GM12801 (cell line): Measurements from ENCODE around the gene PTPN14.

Experiments
- TF ChIP-seq, protein P1 (sequence below): IDR thresholded peaks from one replicate; pipeline ENCODE4 v1.5.1; 2011; ENCODE audit warnings: control low read depth; ENCODE audit not compliant: insufficient read length; ENCODE audit errors: extremely low read depth

Gene PTPN14

DNA sequence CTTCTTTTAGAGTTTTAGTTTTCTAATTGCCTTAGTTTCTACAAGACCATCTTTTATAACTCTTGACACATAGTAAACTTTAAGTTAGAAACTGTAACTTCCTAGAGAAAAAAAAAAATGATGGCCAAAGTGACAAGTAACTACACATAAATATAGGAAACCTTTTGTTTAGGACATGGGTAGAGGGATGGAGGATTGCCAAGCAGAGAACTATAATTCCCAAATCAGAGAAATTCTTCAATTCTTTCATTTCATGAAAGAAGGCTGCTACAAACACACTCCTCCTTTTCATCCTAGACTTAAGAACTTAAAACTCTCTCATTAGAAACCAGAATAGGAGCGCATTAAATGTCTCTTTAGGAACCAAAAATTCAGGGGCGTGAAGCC, 125.0 kb downstream of the PTPN14 start:
- TF ChIP-seq, protein P1, sequence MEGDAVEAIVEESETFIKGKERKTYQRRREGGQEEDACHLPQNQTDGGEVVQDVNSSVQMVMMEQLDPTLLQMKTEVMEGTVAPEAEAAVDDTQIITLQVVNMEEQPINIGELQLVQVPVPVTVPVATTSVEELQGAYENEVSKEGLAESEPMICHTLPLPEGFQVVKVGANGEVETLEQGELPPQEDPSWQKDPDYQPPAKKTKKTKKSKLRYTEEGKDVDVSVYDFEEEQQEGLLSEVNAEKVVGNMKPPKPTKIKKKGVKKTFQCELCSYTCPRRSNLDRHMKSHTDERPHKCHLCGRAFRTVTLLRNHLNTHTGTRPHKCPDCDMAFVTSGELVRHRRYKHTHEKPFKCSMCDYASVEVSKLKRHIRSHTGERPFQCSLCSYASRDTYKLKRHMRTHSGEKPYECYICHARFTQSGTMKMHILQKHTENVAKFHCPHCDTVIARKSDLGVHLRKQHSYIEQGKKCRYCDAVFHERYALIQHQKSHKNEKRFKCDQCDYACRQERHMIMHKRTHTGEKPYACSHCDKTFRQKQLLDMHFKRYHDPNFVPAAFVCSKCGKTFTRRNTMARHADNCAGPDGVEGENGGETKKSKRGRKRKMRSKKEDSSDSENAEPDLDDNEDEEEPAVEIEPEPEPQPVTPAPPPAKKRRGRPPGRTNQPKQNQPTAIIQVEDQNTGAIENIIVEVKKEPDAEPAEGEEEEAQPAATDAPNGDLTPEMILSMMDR = no peak

DNA sequence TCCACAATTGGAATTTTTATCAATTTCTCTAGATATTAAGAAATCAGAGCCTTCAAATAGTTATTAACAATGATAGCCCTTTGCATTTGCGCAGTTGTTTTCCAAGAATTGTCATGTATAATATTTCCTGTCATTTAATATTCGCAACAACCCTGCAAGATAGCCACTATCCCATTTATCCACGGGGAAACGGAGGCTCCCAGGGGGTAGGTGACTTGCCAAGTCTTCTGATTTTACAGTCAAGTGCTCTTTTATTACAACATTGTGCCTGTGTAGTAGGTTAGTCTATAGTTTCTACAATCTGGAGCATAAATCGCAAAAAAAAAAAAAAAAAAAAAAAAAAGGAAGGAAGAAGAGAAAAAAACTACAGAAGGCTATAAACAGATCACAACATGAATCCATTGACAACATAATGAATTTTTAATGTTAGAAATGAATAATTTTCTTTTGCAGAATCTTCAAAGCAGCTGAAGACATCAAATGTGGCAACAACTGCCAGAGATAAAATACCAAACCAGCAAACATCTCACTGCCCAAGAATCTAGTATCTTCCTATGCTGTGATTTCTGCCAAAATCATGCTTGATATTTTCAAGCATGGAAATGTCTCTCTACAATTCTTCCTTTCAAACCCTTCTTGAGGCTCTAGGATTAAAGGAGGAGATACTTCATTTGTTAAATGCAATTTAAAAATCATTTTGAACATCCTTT, 125.5 kb downstream of the PTPN14 start:
- TF ChIP-seq, protein P1 = no peak

DNA sequence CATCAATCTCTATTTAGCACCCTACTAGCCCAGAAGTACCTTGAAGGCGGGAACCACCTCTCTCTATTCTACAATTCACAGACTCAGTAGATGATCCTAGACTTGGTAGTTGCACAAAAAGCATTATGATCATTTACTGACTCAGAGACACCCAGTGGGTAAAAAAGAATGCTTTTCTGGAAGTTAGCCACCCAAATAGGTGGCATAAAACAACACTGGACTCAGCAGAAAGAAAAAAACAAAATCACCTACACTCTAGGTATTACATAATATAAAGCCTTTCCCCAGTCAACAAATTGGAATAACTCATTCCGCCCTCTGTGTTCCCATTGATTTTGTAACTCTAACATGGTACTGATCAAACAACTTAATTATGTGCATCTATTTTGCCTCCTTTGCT, 126.3 kb downstream of the PTPN14 start:
- TF ChIP-seq, protein P1 = no peak

DNA sequence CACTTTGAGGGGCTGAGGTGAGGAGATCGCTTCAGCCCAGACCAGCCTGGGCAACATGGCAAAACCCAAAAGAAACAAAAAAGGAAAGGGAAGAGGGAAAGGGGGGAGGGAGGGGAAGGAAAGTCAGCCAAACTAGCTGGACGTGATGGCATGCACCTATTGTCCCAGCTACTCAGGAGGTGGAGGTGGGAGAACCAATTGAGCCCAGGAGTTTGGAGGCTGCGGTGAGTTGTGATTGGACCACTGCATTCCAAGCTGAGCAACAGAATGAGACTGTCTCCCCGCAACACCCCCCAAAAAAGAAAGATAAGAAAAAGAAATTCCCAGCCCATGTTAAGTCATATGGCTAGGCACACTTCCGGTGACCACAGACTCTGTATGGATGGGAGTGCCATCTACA, 128.4 kb downstream of the PTPN14 start:
- TF ChIP-seq, protein P1 = no peak

DNA sequence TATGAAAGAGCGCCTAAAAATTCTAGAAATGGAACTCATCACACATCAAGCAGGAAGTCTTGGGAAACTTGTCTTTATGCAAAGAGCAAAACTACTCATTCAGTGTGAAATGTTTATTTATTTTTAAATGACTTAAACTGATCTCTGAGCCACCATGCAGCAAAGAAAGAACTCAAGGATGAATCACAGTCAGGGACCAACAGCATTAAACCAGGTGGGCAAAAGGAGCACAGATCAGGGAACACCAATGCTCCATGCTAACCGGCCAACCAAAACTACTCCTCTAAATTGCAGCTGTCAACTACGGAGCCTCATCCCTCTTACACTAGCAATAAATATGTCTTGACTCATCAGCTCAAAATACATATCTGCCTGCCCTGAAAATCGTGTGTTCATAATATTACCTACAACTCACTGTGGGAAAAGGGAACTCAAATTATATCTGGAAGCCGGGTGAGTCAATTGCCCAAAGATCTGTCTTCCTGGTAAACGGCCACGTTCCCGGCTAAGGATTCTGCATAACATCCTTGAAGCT, 129.2 kb downstream of the PTPN14 start:
- TF ChIP-seq, protein P1 = no peak

DNA sequence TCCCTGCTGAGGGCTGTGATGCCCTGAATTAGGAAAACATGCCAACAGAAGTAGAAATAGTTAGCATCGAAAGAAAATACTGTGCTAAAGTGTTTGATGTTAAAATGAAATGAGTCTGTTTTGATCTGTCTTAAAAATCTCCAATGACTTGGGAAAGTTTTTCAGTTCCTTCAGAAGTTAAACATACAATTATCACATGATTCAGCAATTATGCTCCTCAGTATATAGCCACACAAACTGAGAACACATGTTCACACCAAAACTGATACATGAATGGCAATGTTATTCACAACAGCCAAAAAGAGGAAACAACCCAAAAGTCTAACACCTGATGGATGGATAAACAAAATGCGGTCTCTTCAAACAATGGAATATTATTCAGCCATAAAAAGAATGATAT, 130.6 kb downstream of the PTPN14 start:
- TF ChIP-seq, protein P1 = no peak

DNA sequence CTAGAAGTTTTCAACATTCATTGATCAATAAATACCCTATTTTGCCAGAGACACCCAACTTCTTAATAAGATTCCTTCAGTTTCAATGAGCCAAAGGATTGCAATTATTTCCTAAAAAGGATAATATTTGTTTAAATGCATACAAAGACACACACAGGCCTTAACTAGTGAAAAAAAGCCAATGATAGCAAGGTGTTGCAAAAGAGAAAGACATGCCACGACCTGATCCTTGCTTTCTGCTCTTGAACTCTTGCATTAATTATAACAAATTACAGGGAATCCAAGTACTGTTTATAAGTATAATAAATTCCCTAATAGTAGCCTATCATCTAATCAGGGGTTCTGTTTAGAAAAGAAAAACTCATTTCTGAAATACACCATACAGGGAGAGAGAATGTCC, 131.1 kb downstream of the PTPN14 start:
- TF ChIP-seq, protein P1 = no peak
